Trophoblast cell (in vitro differentiated cells and primary cell): ENCODE measurements around the gene GLUD1.
"Not testable (repeated sequence)": the region's sequence is repeated elsewhere in the genome, so short reads cannot be mapped to it uniquely, and the experiment has no call there.

ENCODE experiments used
- DNase-seq, 2 donors: peaks; one replicate each; pipeline ENCODE4 v3.0.0-alpha.2; 2016
- H2AFZ ChIP-seq: 2 replicates; pipeline ENCODE4 v1.6.1; 2013; ENCODE audit warnings: low read length, moderate library complexity, mild to moderate bottlenecking; ENCODE audit not compliant: insufficient read depth, poor library complexity
- H2AK5ac ChIP-seq: 2 replicates; pipeline ENCODE4 v1.6.1; 2013; ENCODE audit warnings: mild to moderate bottlenecking, low read length
- H2BK120ac ChIP-seq: 2 replicates; pipeline ENCODE4 v1.6.1; 2013; ENCODE audit warnings: low read length, mild to moderate bottlenecking, moderate library complexity; ENCODE audit not compliant: insufficient read depth, poor library complexity
- H2BK12ac ChIP-seq: 2 replicates; pipeline ENCODE4 v1.6.1; 2013; ENCODE audit warnings: mild to moderate bottlenecking, low read length, moderate library complexity
- H2BK5ac ChIP-seq: 2 replicates; pipeline ENCODE4 v1.6.1; 2013; ENCODE audit warnings: low read length, low read depth, moderate library complexity, mild to moderate bottlenecking; ENCODE audit not compliant: poor library complexity
- H3K14ac ChIP-seq: 2 replicates; pipeline ENCODE4 v1.6.1; 2013; ENCODE audit warnings: mild to moderate bottlenecking, low read length
- H3K18ac ChIP-seq: 2 replicates; pipeline ENCODE4 v1.6.1; 2013; ENCODE audit warnings: mild to moderate bottlenecking, low read length
- H3K23ac ChIP-seq: 2 replicates; pipeline ENCODE4 v1.6.1; 2013; ENCODE audit warnings: low read length
- H3K27ac ChIP-seq: 2 replicates; pipeline ENCODE4 v1.5.1; 2013; ENCODE audit warnings: low read depth, mild to moderate bottlenecking, inconsistent platforms, low read length, moderate library complexity
- H3K27me3 ChIP-seq: 2 replicates; pipeline ENCODE4 v1.6.1; 2013; ENCODE audit warnings: inconsistent platforms, mild to moderate bottlenecking, low read length, moderate library complexity; ENCODE audit not compliant: insufficient read depth
- H3K36me3 ChIP-seq, 2 experiments: 1 replicate in 1 of 2; 2 replicates in 1 of 2; pipeline ENCODE4 v1.6.1; 2013; ENCODE audit warnings: low read length in 2 of 2, mild to moderate bottlenecking in 2 of 2, moderate library complexity in 1 of 2; ENCODE audit not compliant: insufficient read depth in 2 of 2, control insufficient read depth in 1 of 2
- H3K4ac ChIP-seq: 2 replicates; pipeline ENCODE4 v1.6.1; 2013; ENCODE audit warnings: low read depth, mild to moderate bottlenecking, low read length, moderate library complexity
- H3K4me1 ChIP-seq, 2 experiments: 1 replicate in 1 of 2; 2 replicates in 1 of 2; pipeline ENCODE4 v1.6.1; 2013; ENCODE audit warnings: low read length in 2 of 2, mild to moderate bottlenecking in 2 of 2, moderate library complexity in 1 of 2; ENCODE audit not compliant: insufficient read depth in 2 of 2, control insufficient read depth in 1 of 2
- H3K4me2 ChIP-seq: 2 replicates; pipeline ENCODE4 v1.6.1; 2013; ENCODE audit warnings: inconsistent platforms, mild to moderate bottlenecking, low read length, moderate library complexity
- H3K4me3 ChIP-seq: 2 replicates; pipeline ENCODE4 v1.5.1; 2013; ENCODE audit warnings: mild to moderate bottlenecking, low read depth, low read length, inconsistent platforms
- H3K79me1 ChIP-seq: one replicate; pipeline ENCODE4 v1.6.1; 2013; ENCODE audit warnings: low read length
- H3K79me2 ChIP-seq: 2 replicates; pipeline ENCODE4 v1.6.1; 2013; ENCODE audit warnings: low read length, mild to moderate bottlenecking; ENCODE audit not compliant: control insufficient read depth, insufficient read depth, poor library complexity
- H3K9ac ChIP-seq: 2 replicates; pipeline ENCODE4 v1.6.1; 2013; ENCODE audit warnings: mild to moderate bottlenecking, low read length
- H3K9me3 ChIP-seq: 2 replicates; pipeline ENCODE4 v1.6.1; 2013; ENCODE audit warnings: low read depth, mild to moderate bottlenecking, control low read depth, inconsistent platforms, low read length; ENCODE audit not compliant: insufficient read depth
- H4K12ac ChIP-seq: 2 replicates; pipeline ENCODE4 v1.6.1; 2013; ENCODE audit warnings: low read depth, mild to moderate bottlenecking, low read length, moderate library complexity
- H4K8ac ChIP-seq: 2 replicates; pipeline ENCODE4 v1.6.1; 2013; ENCODE audit warnings: low read depth, mild to moderate bottlenecking, low read length, moderate library complexity
- H4K91ac ChIP-seq: one replicate; pipeline ENCODE4 v1.6.1; 2013; ENCODE audit warnings: low read depth, mild to moderate bottlenecking, low read length, moderate library complexity
- WGBS: extraction: QIAGEN DNeasy Blood & Tissue Kit; methylation state at CpG from one replicate; pipeline ENCODE4 v1.1.7; 2013; ENCODE audit warnings: missing lambda C conversion rate; ENCODE audit not compliant: insufficient read length, insufficient coverage; ENCODE audit errors: extremely low coverage; 5-methylcytosine and 5-hydroxymethylcytosine counted together

Gene GLUD1

DNA sequence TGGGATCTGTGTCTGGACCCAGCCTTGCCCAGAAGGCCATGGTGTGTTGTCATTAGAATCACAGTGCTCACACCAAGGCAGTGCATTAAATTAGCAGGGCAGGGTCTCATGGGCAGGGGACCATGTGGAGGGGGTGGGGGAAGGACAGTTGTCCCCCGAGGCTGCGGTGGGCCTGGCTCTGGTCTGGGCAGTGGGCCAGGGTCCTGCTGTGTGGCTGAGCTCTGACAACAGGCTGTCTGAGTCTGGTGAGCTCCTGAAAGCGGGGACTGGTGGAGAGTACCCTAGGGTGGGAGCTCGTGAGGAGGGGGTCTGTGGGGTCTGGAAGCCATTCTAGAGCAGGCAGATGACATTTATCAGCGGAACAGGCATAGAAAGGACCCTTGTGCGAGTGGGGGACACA, 76.5 kb downstream of the GLUD1 start:
- not testable (repeated sequence) for H3K4ac ChIP-seq, H3K4me3 ChIP-seq, H4K91ac ChIP-seq, H3K14ac ChIP-seq, H2AFZ ChIP-seq, H3K4me2 ChIP-seq, H2AK5ac ChIP-seq, H3K18ac ChIP-seq, DNase-seq, H3K79me2 ChIP-seq, H3K23ac ChIP-seq, H3K27ac ChIP-seq, H2BK5ac ChIP-seq, H2BK120ac ChIP-seq, H3K27me3 ChIP-seq, H3K79me1 ChIP-seq, H2BK12ac ChIP-seq, H4K8ac ChIP-seq, H3K36me3 ChIP-seq, H4K12ac ChIP-seq, H3K9ac ChIP-seq, H3K4me1 ChIP-seq, H3K9me3 ChIP-seq
- WGBS, result no CpG with 5 or more reads among the region's 6 CpGs

DNA sequence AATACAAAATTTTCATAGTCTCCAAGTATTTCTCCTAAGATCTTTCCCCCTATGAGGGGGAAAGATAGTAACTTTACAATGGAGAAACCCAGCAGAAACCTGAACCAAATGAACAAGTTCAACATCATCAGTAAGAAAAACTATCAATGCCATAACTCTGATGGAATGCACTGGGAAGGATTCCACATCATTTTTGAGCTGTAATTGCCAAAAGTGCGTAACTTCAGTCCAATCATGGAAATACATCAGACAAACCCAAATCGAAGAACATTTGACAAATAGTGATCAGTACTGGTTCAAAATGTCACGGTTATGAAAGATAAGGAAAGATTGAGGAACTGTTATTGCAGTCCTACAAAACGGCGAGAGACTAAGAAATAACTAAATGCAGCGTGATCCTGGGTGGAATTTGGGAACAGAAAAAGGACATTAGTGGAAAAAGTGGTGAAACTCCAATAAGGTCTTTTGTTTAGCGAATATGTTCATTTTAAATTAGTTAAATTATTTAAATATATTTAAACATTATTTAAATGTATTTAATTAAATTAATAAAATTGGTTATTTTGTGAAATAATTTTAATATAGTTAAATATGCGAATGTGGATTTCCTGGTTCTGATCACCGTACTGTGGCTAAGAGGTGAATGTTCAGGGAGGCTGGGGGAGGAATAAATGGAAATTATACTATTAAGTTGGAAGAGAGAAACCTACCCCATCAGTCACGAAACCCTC, 79.5 kb downstream of the GLUD1 start:
- not testable (repeated sequence) for H2BK12ac ChIP-seq, H2AFZ ChIP-seq, H4K12ac ChIP-seq, H4K91ac ChIP-seq, H2AK5ac ChIP-seq, H3K9ac ChIP-seq, H3K4me1 ChIP-seq, H3K27ac ChIP-seq, H3K9me3 ChIP-seq, H3K27me3 ChIP-seq, H3K79me2 ChIP-seq, H3K18ac ChIP-seq, H2BK5ac ChIP-seq, H3K23ac ChIP-seq, H3K36me3 ChIP-seq, H3K4me3 ChIP-seq, H3K4me2 ChIP-seq, H3K4ac ChIP-seq, H4K8ac ChIP-seq, H2BK120ac ChIP-seq, H3K14ac ChIP-seq, H3K79me1 ChIP-seq
- DNase-seq, result peak in 1 of 2 donors; percentile 46
- WGBS, result no CpG with 5 or more reads among the region's 10 CpGs

DNA sequence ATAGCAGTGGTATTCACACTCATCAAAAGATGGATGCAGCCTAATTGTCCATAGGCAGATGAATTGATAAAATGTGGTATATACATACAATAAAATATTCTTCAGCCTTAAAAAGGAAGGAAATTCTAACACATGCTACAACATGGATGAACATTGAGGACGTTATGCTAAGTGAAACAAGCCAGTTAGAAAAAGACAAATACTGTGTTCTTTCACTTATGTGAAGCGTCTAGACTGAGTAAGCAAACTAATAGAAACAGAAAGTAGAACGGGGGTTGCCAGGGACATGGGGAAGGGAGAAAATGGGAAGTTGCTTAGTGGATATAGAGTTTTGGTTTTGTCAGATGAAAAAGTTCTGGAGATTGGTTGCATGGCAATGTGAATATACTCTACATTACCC, 81.1 kb downstream of the GLUD1 start:
- H3K23ac ChIP-seq, H3K18ac ChIP-seq, H3K36me3 ChIP-seq, H3K27ac ChIP-seq, H2BK5ac ChIP-seq, H2BK120ac ChIP-seq, H4K91ac ChIP-seq, H3K79me1 ChIP-seq, H3K9ac ChIP-seq, H3K14ac ChIP-seq, H2BK12ac ChIP-seq, H4K8ac ChIP-seq, H2AFZ ChIP-seq, H4K12ac ChIP-seq, H3K79me2 ChIP-seq, H3K9me3 ChIP-seq, DNase-seq, H3K4me2 ChIP-seq, H3K27me3 ChIP-seq, H3K4me3 ChIP-seq, H2AK5ac ChIP-seq, H3K4ac ChIP-seq, H3K4me1 ChIP-seq: not testable (repeated sequence)
- no CpG with 5 or more reads among the region's 3 CpGs for WGBS

DNA sequence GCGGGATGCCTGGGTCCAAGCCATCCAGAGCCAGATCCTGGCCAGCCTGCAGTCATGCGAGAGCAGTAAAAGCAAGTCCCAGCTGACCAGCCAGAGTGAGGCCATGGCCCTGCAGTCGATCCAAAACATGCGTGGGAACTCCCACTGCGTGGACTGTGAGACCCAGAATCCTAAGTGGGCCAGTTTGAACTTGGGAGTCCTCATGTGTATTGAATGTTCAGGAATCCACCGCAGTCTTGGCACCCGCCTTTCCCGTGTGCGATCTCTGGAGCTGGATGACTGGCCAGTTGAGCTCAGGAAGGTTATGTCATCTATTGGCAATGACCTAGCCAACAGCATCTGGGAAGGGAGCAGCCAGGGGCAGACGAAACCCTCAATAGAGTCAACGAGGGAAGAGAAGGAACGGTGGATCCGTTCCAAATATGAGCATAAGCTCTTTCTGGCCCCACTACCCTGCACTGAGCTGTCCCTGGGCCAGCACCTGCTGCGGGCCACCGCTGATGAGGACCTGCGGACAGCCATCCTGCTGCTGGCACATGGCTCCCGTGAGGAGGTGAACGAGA, 85.4 kb downstream of the GLUD1 start:
- H3K4me3 ChIP-seq, DNase-seq, H3K27me3 ChIP-seq, H4K12ac ChIP-seq, H3K79me2 ChIP-seq, H2AK5ac ChIP-seq, H2BK5ac ChIP-seq, H3K9ac ChIP-seq, H4K8ac ChIP-seq, H3K79me1 ChIP-seq, H3K4me2 ChIP-seq, H3K18ac ChIP-seq, H3K14ac ChIP-seq, H3K23ac ChIP-seq, H3K4ac ChIP-seq, H3K36me3 ChIP-seq, H2BK12ac ChIP-seq, H2BK120ac ChIP-seq, H4K91ac ChIP-seq, H3K4me1 ChIP-seq, H3K27ac ChIP-seq, H3K9me3 ChIP-seq, H2AFZ ChIP-seq: not testable (repeated sequence)
- no CpG with 5 or more reads among the region's 18 CpGs for WGBS
